Effector memory CD8-positive, alpha-beta T cell (primary cell): Measurements from ENCODE around the gene MDH1B.
A peak's percentile ranks its signal among the peaks of the same experiment; 100 is the strongest.

ENCODE experiments used
- ATAC-seq: fragments of 150-1000 bp; cut with Tn5 transposase; replicated peaks from 2 replicates; pipeline ENCODE4 v1.10.0; 2021; ENCODE audit warnings: mild to moderate bottlenecking, moderate library complexity
- DNase-seq, 3 experiments: peaks; one replicate each; pipeline ENCODE4 v3.0.0; 2021
- H3K27ac Mint-ChIP-seq, 2 donors: one replicate each; pipeline ENCODE4 v1.8.0; 2022; ENCODE audit warnings: mild to moderate bottlenecking in 2 of 2, mixed read lengths in 2 of 2, moderate library complexity in 2 of 2
- H3K27me3 Mint-ChIP-seq, 2 donors: one replicate each; pipeline ENCODE4 v1.8.0; 2022; ENCODE audit warnings: mixed read lengths in 2 of 2
- H3K36me3 Mint-ChIP-seq: one replicate; pipeline ENCODE4 v1.8.0; 2022; ENCODE audit warnings: mild to moderate bottlenecking, moderate library complexity, mixed read lengths; ENCODE audit not compliant: insufficient read depth
- H3K4me1 Mint-ChIP-seq, 2 donors: one replicate each; pipeline ENCODE4 v1.8.0; 2022; ENCODE audit warnings: low read depth in 2 of 2, mixed read lengths in 2 of 2
- H3K4me3 Mint-ChIP-seq, 2 donors: one replicate each; pipeline ENCODE4 v1.8.0; 2022; ENCODE audit warnings: mild to moderate bottlenecking in 2 of 2, mixed read lengths in 2 of 2, moderate library complexity in 2 of 2
- H3K9me3 Mint-ChIP-seq, 2 donors: one replicate each; pipeline ENCODE4 v1.8.0; 2022; ENCODE audit warnings: mixed read lengths in 2 of 2

MDH1B gene

DNA sequence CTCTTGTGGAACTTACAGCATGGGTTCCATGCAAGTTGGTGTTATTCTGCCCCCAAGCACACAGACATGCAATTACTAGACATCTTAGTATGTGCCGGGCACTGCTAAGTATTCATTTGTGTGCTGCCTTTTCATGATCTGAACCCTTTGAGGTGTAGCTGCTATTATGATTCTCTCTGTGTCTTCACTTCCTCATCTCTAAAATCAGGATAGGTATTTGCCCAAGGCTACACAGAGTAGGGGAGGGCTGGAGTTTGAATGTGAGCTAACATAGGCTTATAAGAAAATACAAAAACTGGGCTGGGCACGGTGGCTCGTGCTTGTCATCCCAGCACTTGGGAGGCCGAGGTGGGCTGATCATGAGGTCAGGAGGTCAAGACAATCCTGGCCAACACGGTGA is 27.5 kb upstream of the MDH1B start:
- Mint-ChIP-seq H3K9me3 (no peaks in the 10 kb centered on the region), H3K27me3 (no peaks in the 10 kb centered on the region), H3K36me3 (peaks cover 48% of the 10 kb centered on the region), H3K27ac (peak overlapping the region in 1 of 2 donors; percentile 26), H3K4me3 (no peak overlapping the region), H3K4me1 (no peaks in the 10 kb centered on the region)
- ATAC-seq (no peak), DNase-seq (no peak)

GRCh38 chr2:206790311-206790935 is 25.3 kb upstream of the MDH1B start:
- peaks cover 57% of the 10 kb centered on the region for H3K36me3 Mint-ChIP-seq
- no peak overlapping the region for H3K4me3 Mint-ChIP-seq
- peaks cover 0 to 1% of the 10 kb centered on the region in 2 donors for H3K4me1 Mint-ChIP-seq
- H3K27me3 Mint-ChIP-seq: no peaks in the 10 kb centered on the region
- H3K27ac Mint-ChIP-seq: no peak overlapping the region
- no peak for ATAC-seq
- no peak for DNase-seq
- H3K9me3 Mint-ChIP-seq: no peaks in the 10 kb centered on the region

DNA sequence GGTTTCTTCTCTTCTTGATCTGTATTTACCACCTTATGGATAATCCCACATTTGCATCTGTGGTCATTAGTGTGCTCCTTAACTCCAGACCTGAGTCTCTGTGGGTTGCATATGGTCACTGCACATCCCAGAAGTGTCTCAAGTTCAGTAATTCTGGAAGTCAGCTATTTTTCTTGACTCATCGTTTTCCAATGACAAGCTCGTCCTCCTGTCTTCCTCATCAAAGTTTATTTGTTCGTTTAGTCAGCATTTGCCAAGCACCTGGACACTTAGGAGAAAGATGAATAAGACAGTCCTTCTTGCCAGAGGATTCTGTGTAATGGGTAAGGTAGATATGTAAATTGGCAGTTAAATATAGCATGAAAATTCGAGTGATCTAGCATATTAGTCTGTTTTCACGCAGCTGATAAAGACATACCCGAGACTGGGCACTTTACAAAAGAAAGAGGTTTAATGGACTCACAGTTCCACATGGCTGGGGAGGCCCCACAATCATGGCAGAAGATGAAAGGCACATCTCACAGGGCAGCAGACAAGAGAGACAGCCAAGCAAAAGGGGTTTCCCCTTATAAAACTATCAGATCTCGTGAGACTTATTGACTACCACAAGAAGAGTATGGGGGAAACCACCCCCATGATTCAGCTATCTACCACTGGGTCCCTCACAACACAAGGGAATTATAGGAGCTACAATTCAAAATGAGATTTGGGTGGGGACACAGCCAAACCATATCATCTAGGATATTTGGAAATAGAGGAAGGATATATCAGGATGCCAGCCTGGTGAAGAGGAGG is 19.6 kb upstream of the MDH1B start:
- no peak for ATAC-seq
- peaks cover 44% of the 10 kb centered on the region for H3K36me3 Mint-ChIP-seq
- no peaks in the 10 kb centered on the region for H3K27me3 Mint-ChIP-seq

GRCh38 chr2:206783718-206784117 is 18.6 kb upstream of the MDH1B start:
- no peak for DNase-seq

More for the DNA sequence above, 19.6 kb upstream of the MDH1B start:
- Mint-ChIP-seq H3K4me3 (no peak overlapping the region), H3K9me3 (peaks cover 2 to 7% of the 10 kb centered on the region in 2 donors), H3K4me1 (peaks cover 1 to 5% of the 10 kb centered on the region in 2 donors), H3K27ac (peak overlapping the region; percentile 68 to 76)
- no peak for DNase-seq

GRCh38 chr2:206780671-206781070 is 15.5 kb upstream of the MDH1B start:
- ATAC-seq: no peak
- Mint-ChIP-seq H3K27me3 (no peaks in the 10 kb centered on the region), H3K4me1 (peaks cover 10 to 25% of the 10 kb centered on the region in 2 donors), H3K9me3 (peaks cover 2 to 7% of the 10 kb centered on the region in 2 donors), H3K27ac (no peak overlapping the region), H3K36me3 (peaks cover 25% of the 10 kb centered on the region), H3K4me3 (no peak overlapping the region)
- DNase-seq: no peak

More at GRCh38 chr2:206783718-206784117, 18.6 kb upstream of the MDH1B start:
- H3K4me3 Mint-ChIP-seq: no peak overlapping the region
- H3K27me3 Mint-ChIP-seq: no peaks in the 10 kb centered on the region
- no peak for ATAC-seq
- H3K4me1 Mint-ChIP-seq: peaks cover 4 to 5% of the 10 kb centered on the region in 2 donors
- H3K27ac Mint-ChIP-seq: peak overlapping the region in 1 of 2 donors; percentile 68
- peaks cover 40% of the 10 kb centered on the region for H3K36me3 Mint-ChIP-seq
- peaks cover 2 to 7% of the 10 kb centered on the region in 2 donors for H3K9me3 Mint-ChIP-seq

- Mint-ChIP-seq H3K27ac (no peak overlapping the region), H3K27me3 (no peaks in the 10 kb centered on the region), H3K4me3 (no peak overlapping the region), H3K4me1 (peaks cover 9 to 37% of the 10 kb centered on the region in 2 donors), H3K9me3 (peaks cover 2 to 7% of the 10 kb centered on the region in 2 donors), H3K36me3 (peaks cover 52% of the 10 kb centered on the region)
- ATAC-seq: no peak
- DNase-seq: no peak
Observed at GRCh38 chr2:206776432-206776831, 11.3 kb upstream of the MDH1B start.

GRCh38 chr2:206774871-206775270 is 9.7 kb upstream of the MDH1B start:
- ATAC-seq (no peak), DNase-seq (no peak)
- peak overlapping the region in 1 of 2 donors; percentile 15 for H3K27ac Mint-ChIP-seq
- H3K36me3 Mint-ChIP-seq: peaks cover 67% of the 10 kb centered on the region
- H3K4me1 Mint-ChIP-seq: peaks cover 9 to 38% of the 10 kb centered on the region in 2 donors
- H3K27me3 Mint-ChIP-seq: no peaks in the 10 kb centered on the region
- no peak overlapping the region for H3K4me3 Mint-ChIP-seq
- H3K9me3 Mint-ChIP-seq: no peaks in the 10 kb centered on the region

DNA sequence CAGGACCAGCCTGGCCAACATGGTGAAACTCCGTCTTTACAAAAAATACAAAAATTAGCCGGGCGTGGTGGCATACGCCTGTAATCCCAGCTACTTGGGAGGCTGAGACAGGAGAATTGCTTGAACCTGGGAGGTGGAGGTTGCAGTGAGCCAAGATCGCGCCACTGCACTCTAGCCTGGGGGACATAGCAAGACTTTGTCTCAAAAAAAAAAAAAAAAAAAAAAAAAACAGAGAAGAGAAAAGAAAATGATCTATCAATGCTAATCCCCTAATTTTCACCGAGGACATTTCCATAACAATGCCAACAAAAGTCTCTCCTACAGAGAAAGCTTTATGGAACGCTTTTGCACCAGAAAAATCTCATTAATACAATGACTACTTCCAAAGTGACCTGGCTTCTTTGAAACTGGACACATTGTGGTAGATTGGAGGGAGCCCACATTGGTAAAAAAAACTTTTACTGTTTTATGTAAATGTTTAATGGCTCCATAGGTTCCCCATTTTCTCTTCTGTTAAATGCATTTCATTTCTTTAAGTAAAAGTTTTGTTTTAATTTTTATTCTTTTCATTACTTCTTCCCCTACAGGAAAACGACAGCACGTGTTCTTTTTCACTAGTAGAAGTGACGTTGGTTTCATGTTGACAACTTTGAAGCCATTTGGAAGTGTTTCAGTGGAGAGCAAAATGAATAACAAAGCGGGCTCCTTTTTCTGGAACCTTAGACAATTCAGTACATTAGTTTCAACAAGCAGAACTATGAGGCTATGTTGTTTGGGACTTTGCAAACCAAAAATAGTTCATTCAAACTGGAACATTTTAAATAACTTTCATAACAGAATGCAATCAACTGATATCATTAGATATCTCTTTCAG is 1.2 kb upstream of the MDH1B start:
- DNase-seq: no peak
- peaks cover 16 to 22% of the 10 kb centered on the region in 2 donors for H3K4me1 Mint-ChIP-seq
- H3K27ac Mint-ChIP-seq: peak overlapping the region; percentile 93 to 98
- no peaks in the 10 kb centered on the region for H3K9me3 Mint-ChIP-seq
- peaks cover 34% of the 10 kb centered on the region for H3K36me3 Mint-ChIP-seq
- ATAC-seq: no peak
- H3K4me3 Mint-ChIP-seq: peak overlapping the region in 1 of 2 donors; percentile 87
- H3K27me3 Mint-ChIP-seq: no peaks in the 10 kb centered on the region

GRCh38 chr2:206764673-206765241 is 371 bp downstream of the MDH1B start:
- Mint-ChIP-seq H3K9me3 (no peaks in the 10 kb centered on the region), H3K4me3 (peak overlapping the region in 1 of 2 donors; percentile 87), H3K27me3 (peaks cover 0 to 1% of the 10 kb centered on the region in 2 donors), H3K4me1 (peaks cover 16 to 20% of the 10 kb centered on the region in 2 donors), H3K36me3 (peaks cover 20% of the 10 kb centered on the region), H3K27ac (peak overlapping the region; percentile 93 to 98)
- ATAC-seq: no peak
- DNase-seq: no peak

DNA sequence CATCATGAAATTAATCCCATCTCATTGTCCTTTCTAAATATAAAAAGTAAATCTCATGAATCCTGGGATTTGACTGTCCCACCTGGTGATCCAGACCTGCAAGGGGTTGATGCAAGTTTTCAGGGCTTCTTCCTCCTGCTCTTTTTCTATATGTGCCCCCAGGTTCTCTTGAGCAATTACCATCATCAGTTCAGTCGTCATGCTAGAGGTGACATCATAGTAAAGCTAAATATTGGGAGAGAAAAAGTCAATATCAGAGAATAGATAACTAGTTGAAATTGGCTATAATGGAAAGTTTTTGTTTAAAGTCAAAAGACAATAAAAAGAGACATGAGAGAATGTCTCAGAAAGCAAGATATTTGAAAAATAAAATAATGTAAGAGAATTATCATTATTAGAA is 8.3 kb downstream of the MDH1B start:
- no peak overlapping the region for H3K4me3 Mint-ChIP-seq
- ATAC-seq: no peak
- H3K4me1 Mint-ChIP-seq: no peaks in the 10 kb centered on the region
- H3K27me3 Mint-ChIP-seq: peaks cover 52 to 56% of the 10 kb centered on the region in 2 donors
- no peak overlapping the region for H3K27ac Mint-ChIP-seq
- peaks cover 2% of the 10 kb centered on the region for H3K36me3 Mint-ChIP-seq
- no peak for DNase-seq
- H3K9me3 Mint-ChIP-seq: no peaks in the 10 kb centered on the region

DNA sequence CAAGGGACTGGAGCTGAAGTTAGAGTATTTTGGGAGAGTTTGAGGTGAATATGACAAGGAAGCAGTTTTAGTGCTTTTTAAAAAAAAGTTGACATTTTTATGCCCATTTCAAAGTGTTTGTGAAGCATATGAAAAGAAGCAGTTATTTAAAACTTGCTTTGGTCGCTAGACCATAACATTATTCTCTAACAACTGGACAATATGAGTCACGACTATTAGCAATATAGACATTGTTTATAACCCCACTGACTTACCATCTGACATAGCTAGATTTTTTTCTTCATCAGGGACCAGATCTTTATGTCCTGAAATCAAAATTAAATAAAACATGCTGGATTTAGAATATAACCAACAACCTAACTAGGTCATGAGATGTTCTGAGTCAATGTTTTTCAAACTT is 24.3 kb downstream of the MDH1B start:
- ATAC-seq (no peak), DNase-seq (no peak)
- H3K9me3 Mint-ChIP-seq: no peaks in the 10 kb centered on the region
- no peaks in the 10 kb centered on the region for H3K4me1 Mint-ChIP-seq
- peaks cover 27 to 45% of the 10 kb centered on the region in 2 donors for H3K27me3 Mint-ChIP-seq
- H3K27ac Mint-ChIP-seq: no peak overlapping the region
- peaks cover 2% of the 10 kb centered on the region for H3K36me3 Mint-ChIP-seq
- no peak overlapping the region for H3K4me3 Mint-ChIP-seq

GRCh38 chr2:206739271-206739670 is 25.9 kb downstream of the MDH1B start:
- no peak overlapping the region for H3K4me3 Mint-ChIP-seq
- H3K36me3 Mint-ChIP-seq: no peaks in the 10 kb centered on the region
- no peaks in the 10 kb centered on the region for H3K9me3 Mint-ChIP-seq
- DNase-seq (no peak), ATAC-seq (no peak)
- H3K27me3 Mint-ChIP-seq: peaks cover 23 to 39% of the 10 kb centered on the region in 2 donors
- H3K4me1 Mint-ChIP-seq: no peaks in the 10 kb centered on the region
- no peak overlapping the region for H3K27ac Mint-ChIP-seq

DNA sequence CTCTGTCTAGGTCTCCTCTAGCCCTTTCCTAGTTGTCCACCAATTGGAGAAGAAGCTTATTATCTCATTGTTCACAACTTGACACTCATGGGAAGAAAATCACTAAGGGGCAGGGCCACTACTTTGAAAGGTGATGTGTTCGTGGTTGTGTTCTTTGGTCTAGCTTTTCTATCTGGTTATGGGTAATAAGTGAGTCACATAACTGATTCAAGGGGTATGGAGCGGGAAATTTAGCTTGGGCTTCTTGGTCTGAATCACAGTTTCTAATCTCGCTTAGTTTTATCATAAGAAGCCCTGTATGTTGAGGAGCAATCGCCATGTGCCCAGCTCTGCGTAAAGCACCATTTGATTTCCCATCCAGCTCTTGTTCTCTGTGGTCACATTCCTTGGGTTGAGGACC is 28.2 kb downstream of the MDH1B start:
- Mint-ChIP-seq H3K27me3 (peaks cover 16 to 41% of the 10 kb centered on the region in 2 donors), H3K4me3 (no peak overlapping the region), H3K9me3 (no peaks in the 10 kb centered on the region), H3K4me1 (no peaks in the 10 kb centered on the region), H3K36me3 (no peaks in the 10 kb centered on the region), H3K27ac (no peak overlapping the region)
- DNase-seq: no peak
- ATAC-seq: no peak
